Measurements from ENCODE around the gene MLLT6.

The MLLT6 gene

DNA sequence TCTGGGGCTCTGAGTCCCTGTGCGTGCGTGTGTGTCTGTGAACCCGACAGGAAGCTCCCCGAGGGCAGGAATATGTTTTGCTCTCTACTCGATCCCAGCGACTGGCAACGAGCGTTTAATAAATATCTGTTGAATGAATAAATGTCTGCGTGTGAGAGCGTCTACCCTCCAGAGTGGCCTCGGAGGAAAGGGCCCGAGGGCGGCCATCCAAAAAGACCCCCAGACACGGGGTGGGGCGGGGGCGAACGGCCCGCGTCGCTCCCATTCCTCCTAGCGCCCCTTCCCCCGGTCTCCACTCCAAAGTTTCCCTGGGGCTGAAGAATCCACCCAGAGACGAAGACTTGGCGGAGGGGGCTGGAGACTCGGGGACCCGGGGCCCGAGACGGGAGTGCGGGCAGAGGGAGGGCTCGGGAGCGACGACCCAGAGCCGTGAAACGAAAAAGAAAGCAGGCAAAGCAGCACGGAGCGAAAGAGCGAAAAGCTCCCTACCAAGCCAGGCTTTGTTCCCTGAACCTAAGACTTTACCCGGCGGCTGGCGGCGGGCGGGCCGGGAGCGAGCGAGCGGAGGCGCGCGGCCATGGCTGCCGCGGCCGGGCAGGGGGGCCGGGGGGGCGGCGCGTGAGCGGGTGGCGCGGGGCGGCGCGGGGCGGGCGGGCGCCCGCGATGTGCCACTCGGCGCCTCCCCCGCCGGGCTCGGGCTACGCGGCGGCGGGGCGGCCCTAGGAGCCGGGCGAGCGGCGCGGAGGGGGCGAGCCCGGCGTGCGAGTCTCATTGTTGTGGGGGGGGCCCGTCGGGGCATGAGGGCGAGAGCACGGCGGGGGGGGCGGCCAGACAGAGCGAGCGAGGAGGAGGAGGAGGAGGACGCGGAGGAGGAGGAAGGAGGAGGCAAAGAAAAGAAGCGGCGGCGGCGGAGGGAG lies at the start of gene MLLT6:
Gene MLLT6, plus strand, starts transcription at position 668 of the 917 bp plus-strand sequence. CDS start 360 bp downstream, outside the sequence.
- DNase-seq (ENCODE audit: low spot score), result peak; percentile 96

DNA sequence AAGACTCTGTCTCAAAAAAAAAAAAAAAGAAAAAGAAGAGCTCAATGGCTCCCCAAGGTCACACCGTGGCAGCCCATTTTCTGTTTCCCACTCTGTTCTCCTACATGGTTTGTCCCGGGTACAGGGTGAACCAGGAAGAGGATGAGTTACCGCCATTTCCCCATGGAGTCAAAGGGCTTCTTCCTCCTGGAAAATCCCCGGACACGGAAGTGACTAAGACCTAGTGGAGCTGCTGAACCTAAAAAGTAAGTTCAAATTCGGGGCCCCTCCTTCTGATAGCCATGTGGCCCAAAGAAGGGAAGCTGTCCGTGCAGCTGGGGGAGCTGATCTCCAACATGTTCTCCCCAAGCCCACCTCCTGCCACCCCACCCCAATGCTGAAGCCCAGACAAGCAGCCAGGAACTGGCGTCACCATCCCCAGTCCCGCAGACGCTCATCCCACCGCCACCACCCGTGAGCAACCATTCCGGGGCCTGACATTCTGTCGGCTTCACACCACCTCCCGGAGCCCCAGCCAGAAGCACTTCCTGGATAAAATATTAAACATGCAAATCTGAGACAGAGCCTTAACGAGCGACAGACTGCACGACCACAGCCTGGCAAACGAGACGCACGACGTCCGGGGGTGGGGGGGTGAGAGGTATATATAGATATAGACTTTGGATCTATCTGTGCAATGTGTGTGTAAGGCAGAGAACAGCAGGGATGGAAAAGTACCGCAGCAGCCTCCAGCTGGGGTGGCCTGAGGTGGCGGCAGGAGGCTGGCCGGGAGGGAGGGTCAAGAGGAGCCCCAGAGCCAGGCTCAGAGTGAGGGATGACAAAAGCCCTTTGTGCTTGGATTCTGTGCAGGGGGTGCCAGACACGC lies 47.9 kb upstream of the MLLT6 start:
- DNase-seq (ENCODE audit: low spot score), result peak; percentile 34

DNA sequence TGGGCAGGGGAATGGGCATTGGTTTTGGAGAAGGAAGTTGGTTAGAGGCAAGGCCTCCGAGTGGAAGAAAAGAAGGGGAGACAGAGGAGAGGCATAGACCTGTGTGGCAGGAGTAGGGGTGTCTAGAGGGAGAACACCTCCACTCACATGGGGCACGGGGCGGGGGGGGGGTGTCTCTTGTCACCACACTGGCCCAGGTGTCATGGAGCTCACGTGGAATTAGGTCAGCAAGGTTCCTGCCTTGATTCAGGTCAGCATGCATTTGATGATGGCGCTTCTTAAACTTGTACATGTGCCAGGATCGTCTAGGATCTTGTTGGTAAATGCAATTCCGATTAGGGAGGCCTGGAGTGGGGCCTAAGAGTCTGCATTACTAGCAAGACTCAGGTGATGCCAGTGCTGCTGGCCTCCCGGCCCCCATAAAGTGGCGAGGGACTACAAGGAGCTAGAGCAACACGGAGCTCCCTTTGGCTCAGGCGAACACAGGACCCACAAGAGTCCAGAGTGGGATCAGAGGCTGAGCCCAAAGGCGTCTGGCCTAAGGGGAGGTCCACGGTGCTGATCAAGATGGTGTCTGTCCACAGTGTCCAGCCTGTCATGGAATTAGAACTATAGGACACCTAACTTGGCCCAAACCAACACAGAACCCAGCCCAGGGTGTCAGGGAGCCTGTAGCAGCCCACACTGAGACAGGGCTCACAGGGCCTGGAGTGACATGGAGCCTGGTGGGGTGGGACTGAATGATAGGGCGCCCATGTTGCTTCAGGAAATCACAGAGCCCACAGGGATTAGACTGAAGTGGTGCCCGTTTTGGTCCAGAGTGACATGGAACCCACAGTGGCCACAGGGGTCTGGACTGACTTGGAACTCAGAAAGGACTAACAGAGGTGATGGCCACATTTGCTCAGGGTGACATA lies 47.0 kb upstream of the MLLT6 start:
- DNase-seq (ENCODE audit: low spot score), result peak; percentile 29

DNA sequence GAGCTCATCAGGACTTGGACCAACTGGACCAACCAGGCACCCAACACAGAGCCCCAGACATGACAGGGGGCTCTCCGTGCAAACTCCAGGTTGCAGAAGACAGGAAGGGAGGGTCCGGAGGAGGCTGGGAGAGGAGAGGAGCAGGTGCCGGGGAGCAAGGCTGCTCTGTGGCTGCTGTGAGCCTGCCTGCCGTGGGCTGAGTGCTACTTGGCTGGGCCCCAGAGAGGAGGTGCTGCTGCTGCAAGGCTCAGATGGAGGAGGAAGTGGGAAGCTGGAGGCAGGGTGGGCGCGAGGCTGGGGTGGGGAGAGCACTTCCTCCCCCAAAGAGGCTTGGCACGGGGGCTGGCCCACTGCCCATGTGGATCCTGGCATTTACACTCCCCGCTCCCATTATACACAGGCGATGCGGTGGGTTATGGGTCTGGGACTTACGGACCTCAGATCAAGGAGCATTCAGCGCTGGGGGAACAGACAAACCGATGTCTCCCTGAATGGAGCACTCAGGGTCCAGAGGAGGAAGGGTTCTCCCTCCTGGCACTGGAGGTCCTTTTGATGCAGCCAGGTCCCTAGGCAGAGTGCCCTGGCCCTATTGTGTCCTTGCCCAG lies 46.2 kb upstream of the MLLT6 start:
- DNase-seq (ENCODE audit: low spot score), result peak; percentile 33

DNA sequence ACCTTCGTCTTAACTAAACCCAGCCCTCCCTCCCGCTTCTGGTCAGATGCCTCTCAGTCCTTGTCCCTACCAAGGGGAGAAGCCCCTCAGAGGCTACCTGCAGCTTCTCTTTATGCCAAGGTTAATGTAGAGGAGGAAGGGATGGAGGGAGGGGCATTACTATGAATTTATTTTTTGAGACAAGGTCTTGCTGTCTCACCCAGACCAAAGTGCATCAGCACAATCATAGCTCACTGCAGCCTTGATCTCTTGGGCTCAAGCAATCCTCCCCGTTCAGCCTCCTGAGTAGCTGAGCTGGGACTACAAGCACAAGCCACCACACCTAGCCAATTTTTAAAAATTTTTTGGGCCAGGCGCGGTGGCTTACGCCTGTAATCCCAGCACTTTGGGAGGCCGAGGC lies 45.7 kb upstream of the MLLT6 start:
- DNase-seq (ENCODE audit: low spot score), result no peak

DNA sequence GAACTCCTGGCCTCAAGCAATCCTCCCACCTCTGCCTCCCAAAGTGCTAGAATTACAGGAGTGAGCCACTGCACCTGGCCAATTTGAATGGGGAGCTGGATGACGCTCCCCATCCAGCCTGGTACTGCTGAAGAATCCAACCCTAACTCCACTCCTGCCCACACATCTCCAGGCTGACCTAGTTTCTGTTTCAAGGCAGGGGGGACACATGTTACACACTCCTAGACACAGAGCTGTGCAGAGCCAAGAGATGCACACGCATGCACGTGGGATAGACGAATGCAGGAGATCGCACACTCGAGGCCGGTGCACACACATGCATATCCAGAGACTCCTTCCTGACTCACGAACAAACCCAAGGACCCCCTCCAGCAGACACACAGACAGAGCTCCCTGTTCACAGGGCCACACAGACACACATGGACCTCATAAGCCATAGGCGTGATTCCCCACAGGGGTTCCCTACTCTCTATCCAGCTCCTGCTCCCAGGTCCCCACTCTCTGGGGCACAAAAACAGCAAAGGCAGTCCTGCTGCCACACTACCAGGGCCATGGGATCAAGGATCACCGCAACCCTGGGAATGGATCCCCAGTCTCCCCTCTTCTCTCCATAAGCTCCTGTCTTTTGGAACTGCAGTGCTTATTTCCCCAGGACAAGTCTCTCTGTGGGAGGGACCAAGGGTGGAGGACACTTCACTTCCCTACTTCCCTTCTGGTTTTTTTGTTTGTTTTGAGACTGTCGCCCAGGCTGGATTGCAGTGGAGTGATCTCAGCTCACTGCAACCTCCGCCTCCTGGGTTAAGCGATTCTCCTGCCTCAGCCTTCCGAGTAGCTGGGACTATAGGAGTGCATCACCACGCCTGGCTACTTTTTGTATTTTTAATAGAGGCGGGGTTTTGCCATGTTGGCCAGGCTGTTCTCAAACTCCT lies 44.7 kb upstream of the MLLT6 start:
- DNase-seq (ENCODE audit: low spot score), result peak; percentile 34

DNA sequence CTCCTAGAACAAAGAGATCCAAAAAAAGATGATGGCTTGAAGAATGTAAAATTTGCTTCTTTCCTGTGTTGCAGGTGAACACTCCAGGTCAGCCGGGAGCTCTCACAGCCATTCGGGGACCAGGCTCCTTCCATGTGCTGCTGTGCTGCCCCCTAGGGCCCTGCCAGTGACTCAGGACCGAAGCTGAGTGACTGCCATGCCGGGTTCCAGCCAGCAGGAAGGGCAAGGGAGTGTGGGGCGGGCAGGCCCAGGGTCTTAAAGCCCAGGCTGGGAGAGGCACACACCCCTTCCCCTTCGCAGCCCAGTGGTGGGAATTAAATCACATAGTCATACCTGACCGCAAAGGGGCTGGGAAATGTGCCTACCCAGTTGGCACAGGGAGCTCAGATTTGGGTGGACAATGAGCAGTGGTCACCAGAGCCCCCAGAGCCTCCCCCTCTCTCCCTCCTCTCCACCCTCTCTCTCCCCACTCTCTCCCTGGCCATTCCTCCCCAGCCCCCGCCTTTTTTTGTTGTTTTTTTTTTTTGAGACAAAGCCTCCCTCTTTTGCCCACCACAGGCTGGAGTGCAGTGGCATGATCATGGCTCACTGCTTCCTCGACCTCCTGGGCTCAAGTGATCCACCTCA lies 41.8 kb upstream of the MLLT6 start:
- peak; percentile 95 for DNase-seq (ENCODE audit: low spot score)

DNA sequence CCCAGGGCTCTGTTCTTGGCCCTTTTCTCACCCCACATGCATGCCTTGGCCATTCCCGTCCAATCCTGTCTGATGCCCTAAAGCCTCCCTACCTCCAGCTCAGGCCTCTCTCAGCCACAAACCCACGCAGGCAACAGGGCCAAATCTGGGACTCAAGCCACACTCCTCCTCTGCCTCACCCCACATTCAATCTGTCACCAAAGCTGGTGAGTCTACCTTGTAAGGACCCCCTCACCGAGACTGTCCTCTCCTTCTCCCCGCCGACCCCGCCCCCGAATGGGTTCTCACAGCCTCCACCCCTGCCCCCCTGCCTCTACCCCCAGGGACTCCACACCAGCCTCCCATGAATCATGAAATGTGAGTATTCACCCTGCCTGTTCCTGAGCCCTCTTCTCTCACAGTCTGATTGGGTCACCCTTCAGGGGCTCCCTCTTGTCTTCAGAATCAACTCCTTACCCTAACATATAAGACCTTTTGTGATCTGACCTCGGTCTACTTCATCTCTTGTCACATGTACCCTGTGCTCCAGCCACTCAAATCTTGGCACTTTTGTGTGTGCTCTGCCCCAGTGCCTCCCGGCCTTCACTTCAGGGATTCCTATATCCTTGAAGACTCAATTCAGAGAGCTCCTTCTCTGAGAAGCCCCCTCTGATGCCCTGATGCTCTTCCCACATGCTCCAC lies 41.0 kb upstream of the MLLT6 start:
- peak; percentile 21 for DNase-seq (ENCODE audit: low spot score)

DNA sequence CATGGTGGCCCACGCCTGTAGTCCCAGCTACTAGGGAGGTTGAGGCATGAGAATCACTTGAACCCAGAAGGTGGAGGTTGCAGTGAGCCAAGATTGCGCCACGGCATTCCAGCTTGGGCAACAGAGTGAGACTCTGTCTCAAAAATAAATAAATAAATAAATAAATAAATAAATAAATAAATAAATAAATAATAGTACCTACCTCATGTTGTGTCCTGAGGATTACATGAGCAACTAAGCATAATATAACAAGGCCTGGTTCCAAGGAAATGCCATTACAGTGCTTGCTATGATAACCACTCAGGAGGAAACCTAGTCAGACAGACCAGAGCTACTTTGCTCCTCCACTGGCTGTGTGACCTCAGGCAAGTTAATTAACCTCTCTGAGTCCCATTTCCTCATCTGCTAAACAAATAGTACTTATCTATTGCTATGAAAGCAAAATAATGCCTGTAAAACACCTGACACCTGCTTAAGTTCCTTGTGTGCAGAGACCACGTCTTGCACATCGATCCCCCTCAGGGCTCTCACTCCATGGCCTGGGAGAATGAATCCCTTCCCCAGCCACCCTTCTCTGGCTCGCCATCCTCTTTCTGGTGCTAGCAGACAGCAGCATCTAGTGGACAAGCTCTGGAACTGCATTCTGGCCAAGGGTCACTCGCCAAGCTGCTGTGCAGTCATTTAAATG lies 37.8 kb upstream of the MLLT6 start:
- DNase-seq (ENCODE audit: low spot score), result peak; percentile 90

DNA sequence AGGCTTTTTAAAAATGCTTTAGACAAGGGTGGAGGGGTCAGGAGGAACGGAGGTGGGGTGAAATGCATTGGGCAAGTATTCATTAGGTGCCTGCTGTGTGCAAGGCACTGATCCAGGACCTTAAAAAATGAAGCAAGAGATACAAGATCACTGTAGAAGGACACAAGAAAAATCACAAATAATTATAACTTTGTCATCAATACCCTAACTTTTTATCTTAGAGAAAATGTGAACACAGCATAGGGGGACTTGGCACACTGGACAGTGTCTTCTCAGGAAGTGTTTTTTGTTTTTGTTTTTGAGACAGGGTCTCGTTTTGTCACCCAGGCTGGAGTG lies 37.3 kb upstream of the MLLT6 start:
- DNase-seq (ENCODE audit: low spot score), result no peak

DNA sequence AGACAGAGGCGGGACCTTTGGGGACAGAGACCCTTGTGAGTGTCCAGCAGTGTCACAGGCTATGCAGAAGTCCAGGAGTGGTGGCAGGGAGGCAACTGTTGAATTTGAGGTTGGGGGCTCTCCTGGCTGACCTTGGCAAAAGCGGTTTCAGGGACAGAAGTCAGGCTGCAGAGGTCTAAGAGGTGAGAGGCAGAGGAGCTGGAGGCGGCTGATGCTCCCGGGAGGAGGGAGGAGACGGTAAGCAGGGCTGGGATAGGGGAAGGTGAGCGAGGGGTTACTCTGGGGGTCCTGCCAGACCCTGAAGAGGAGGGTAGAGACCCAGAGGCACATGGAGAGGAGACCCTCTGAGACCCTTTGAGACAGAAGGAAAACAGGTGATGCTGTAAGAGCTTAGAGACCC lies 35.6 kb upstream of the MLLT6 start:
- DNase-seq (ENCODE audit: low spot score), result peak; percentile 35

DNA sequence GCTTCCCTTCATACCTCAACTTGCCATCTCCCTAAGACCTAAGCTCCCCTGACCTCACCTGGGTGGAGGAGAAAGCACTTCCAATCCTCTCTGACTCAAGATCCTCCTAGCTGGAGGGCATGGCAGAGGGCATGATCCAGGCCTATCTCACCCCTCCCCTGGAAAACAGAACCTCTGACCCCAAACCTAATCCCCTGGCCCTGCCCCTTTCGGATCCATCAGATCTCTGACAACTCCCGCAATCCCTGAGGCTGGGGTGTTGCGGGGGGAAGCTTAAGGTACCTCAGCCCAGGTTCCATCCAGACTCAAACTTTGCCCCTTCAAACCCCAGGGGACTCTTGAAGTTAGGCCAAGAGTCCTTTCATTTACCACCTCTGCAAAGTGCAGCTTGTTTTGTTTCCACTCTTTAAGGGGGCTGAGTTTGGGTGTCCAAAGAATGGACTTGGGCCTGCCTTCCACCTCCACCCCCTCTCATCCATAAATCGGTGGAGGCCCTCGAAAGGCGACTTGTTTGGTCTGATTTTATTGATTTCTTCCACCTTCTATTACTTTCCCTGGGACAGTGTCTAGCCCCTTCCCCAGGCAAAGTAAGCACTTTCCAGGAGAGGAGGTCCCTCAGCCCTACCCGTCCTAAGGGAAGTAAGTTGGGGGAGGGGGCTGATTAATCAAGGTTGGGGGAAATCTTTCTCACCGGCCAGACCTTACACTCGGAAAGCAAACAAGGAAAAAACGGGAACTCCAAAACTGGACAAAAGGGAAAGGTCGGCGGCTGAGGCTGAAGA lies 32.9 kb upstream of the MLLT6 start:
- peak; percentile 19 for DNase-seq (ENCODE audit: low spot score)

DNA sequence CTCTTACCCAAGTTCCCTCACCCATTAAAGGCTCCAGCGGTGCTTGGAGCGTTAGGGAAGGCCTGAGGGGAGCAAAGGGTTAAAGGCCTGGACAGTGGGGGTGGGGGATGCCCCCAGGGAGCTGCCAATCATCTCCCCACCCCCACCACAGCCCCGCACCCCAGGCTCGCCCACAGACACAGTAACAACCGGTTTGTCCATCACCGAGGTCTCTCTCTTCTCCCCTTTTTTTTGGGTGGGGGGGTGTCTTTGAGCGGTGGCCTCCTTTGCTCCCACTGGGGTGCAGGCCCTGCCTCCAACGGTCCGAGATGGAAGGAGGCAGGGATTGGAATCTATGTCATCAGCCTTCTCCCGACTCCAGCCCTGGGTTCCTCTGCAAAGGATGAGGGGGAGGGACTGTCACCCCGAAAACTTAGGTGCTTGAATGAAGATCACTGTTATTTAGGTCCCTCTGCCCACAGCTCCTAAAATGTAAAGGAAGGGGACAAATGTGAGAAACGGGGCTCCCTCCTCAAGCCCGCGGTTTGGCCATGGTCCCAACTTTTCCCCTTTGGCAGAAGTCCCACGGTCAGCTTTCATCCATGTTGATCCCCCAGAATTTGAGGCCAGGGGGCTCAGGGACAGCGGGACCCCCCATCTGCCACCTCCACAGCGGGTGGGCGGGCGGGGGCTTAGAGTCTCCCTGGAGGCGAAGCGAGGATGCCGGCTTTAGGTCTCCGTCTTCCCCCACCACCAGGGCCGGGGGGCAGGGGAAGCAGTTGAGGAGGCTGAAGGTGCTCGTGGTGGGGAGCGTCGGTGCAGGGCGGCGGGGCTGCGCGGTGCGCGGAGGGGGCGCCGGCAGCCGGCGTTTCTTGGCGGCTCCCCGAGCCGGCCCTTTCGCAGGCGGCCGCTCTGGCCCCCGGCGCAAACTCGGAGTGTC lies 32.0 kb upstream of the MLLT6 start:
- DNase-seq (ENCODE audit: low spot score), result peak; percentile 22

DNA sequence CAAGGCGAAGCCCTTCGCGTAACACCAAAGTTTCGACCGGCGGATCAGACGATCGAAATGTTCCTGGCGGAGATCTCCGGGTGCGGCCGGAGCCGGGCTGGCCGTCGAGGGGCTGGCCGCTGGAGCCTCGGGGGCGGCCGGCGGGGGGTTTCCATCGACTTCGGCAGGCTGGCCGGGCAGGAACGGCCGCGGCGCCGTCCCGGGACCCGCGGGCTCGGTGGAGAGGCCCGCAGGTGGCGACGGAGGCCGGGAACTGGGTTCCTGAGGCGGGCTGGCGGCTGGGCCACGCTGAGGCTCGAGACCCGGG lies 31.4 kb upstream of the MLLT6 start:
- no peak for DNase-seq (ENCODE audit: low spot score)

DNA sequence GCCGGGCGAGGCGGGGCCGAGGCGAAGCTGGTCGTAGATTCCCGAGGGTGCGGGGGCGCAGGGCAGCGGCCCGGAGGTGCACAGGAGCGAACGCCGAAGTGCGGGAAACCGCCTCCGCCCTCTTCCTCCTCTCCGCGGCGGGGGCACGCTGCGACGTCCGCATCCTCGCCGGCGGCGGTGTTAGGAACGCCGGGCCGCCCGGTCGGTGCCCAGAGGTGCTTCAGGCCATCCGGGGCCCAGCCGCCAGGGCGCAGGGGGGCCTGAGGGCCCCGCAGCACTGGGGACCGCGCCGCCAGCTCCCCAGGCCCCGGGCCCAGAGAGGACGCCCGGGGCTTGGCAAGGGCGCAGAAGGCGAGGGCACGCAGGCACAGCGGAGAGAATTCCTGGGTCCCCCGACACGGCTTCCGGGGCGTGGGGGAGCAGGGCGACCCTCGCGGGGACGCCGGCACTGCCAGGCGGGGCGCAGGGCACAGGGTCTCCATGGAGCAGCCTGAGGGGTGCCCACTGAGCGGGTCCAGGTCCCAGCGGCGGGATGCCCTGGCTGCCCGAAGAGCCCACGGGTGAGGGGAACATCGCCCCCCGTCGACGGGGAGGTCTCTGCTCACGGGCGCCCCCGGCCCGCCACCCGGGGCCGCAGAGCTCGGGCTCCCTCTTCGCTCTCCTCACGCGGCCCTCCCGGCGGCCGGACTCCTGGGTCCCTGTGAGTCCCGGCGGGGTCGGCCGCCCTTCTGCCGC lies 30.9 kb upstream of the MLLT6 start:
- peak; percentile 78 for DNase-seq (ENCODE audit: low spot score)
